Measurements from ENCODE around the gene DDN.

DNA sequence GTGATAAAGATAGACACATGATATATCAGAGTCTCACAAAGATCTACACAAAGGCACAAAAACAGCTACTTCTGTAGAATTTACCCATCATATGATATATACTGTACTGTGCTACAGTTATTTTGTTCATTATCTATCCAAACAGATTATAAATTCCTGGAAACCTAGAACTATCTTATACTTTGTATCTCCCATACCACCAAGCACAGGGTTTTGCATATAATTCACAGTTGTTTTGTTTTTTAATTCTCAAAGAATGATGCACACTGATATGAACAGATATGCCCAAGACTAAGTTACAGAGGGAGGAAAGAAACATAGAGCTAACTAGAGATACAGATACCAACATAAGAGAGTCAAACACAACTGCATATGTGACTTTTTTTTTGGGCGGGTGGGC is 16.0 kb upstream of the DDN start:
- TF ChIP-seq, protein P1, sequence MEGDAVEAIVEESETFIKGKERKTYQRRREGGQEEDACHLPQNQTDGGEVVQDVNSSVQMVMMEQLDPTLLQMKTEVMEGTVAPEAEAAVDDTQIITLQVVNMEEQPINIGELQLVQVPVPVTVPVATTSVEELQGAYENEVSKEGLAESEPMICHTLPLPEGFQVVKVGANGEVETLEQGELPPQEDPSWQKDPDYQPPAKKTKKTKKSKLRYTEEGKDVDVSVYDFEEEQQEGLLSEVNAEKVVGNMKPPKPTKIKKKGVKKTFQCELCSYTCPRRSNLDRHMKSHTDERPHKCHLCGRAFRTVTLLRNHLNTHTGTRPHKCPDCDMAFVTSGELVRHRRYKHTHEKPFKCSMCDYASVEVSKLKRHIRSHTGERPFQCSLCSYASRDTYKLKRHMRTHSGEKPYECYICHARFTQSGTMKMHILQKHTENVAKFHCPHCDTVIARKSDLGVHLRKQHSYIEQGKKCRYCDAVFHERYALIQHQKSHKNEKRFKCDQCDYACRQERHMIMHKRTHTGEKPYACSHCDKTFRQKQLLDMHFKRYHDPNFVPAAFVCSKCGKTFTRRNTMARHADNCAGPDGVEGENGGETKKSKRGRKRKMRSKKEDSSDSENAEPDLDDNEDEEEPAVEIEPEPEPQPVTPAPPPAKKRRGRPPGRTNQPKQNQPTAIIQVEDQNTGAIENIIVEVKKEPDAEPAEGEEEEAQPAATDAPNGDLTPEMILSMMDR (IDR thresholded peaks at IDR 0.05), result no peak
- no peak for TF ChIP-seq POLR2A (IDR thresholded peaks at IDR 0.05)

All from esophagus squamous epithelium (tissue), 4 donors.